CD4-positive, alpha-beta T cell (primary cell): ENCODE results near the gene ZNF423. TPM values are rescaled to one million over a fixed set of nuclear protein-coding genes. Genes with fewer than 3 reads are reported as not detected.
A peak's percentile ranks its signal among the peaks of the same experiment; 100 is the strongest.

Source experiments
- ATAC-seq: fragments of 200-7000 bp; cut with Tn5 transposase; one replicate; pipeline ENCODE4 v1.10.0; 2022; ENCODE audit warnings: mild to moderate bottlenecking; ENCODE audit not compliant: poor library complexity
- CTCF ChIA-PET: fragments of 350-600 bp; sonication (Branson Sonifier 250); formaldehyde crosslinking; loops from one replicate; lab custom pipeline; 2021; ENCODE audit warnings: antibody characterized with exemption, inconsistent platforms; lab: Charles Lee
- POLR2A ChIA-PET: fragments of 350-600 bp; sonication (Branson Sonifier 250); formaldehyde crosslinking; loops from one replicate; lab custom pipeline; 2021; ENCODE audit warnings: antibody characterized with exemption, inconsistent platforms; lab: Charles Lee
- DNase-seq, 14 experiments: peaks; one replicate each; pipeline ENCODE4 v3.0.0-alpha.2; 2013 to 2020; ENCODE audit warnings: mixed read lengths in 2 of 14
- H3K27ac ChIP-seq, 2 donors: one replicate each; pipeline versions ENCODE4 v1.5.1 to v1.7.0; 2013; ENCODE audit warnings: low read length in 2 of 2, low read depth in 1 of 2, mild to moderate bottlenecking in 1 of 2
- H3K27me3 ChIP-seq, 2 experiments: 1 replicate in 1 of 2; 2 replicates in 1 of 2; pipeline versions ENCODE4 v1.6.1 to v1.7.0; 2013; ENCODE audit warnings: low read length in 2 of 2, control low read depth in 1 of 2, mild to moderate bottlenecking in 1 of 2, moderate library complexity in 1 of 2; ENCODE audit not compliant: insufficient read depth in 2 of 2, control insufficient read depth in 1 of 2
- H3K36me3 ChIP-seq: one replicate; pipeline ENCODE4 v1.6.1; 2013; ENCODE audit warnings: low read length, control low read depth; ENCODE audit not compliant: insufficient read depth
- H3K4me1 ChIP-seq: one replicate; pipeline ENCODE4 v1.6.1; 2013; ENCODE audit warnings: low read length, control low read depth; ENCODE audit not compliant: insufficient read depth
- H3K4me3 ChIP-seq: one replicate; pipeline ENCODE4 v1.5.1; 2013; ENCODE audit warnings: mild to moderate bottlenecking, low read length, moderate library complexity
- H3K9me3 ChIP-seq, 2 experiments: 1 replicate in 1 of 2; 2 replicates in 1 of 2; pipeline versions ENCODE4 v1.6.1 to v1.7.0; 2013; ENCODE audit warnings: low read length in 2 of 2, mild to moderate bottlenecking in 2 of 2, control low read depth in 1 of 2, moderate library complexity in 1 of 2; ENCODE audit not compliant: control insufficient read depth in 1 of 2, insufficient read depth in 1 of 2
- H3K27ac Mint-ChIP-seq: one replicate; pipeline ENCODE4 v1.8.0; 2020; ENCODE audit warnings: mixed read lengths
- H3K27me3 Mint-ChIP-seq: one replicate; pipeline ENCODE4 v1.8.0; 2021; ENCODE audit warnings: mixed read lengths
- H3K36me3 Mint-ChIP-seq: one replicate; pipeline ENCODE4 v1.8.0; 2021; ENCODE audit warnings: low read depth, mixed read lengths
- H3K4me1 Mint-ChIP-seq: one replicate; pipeline ENCODE4 v1.8.0; 2021; ENCODE audit warnings: low read depth, mixed read lengths
- H3K4me3 Mint-ChIP-seq: one replicate; pipeline ENCODE4 v1.8.0; 2020; ENCODE audit warnings: mild to moderate bottlenecking, mixed read lengths
- H3K9me3 Mint-ChIP-seq: one replicate; pipeline ENCODE4 v1.8.0; 2020; ENCODE audit warnings: mixed read lengths
- intact Hi-C, 2 experiments: fragments of 100-400 bp; cut with DNase I in 1 of 2; cut with micrococcal nuclease in 1 of 2; formaldehyde crosslinking; loops; one replicate each; pipeline versions ENCODE4 v1.15.1 to v1.9.0; 2023 to 2025; cut with DNase I, micrococcal nuclease
- total RNA-seq, 174 experiments: library from RNA in 2 of 174; stranded (reverse) in 2 of 174; gene quantifications; one replicate each; pipeline ENCODE4 v1.2.3 and lab custom pipeline; 2021 to 2026
- TF ChIP-seq, protein P1 (sequence below): fragments of 200-600 bp; IDR thresholded peaks from one replicate; pipeline ENCODE4 v1.8.0; 2022; ENCODE audit warnings: antibody characterized with exemption, mild to moderate bottlenecking

The ZNF423 gene
- total RNA-seq, 2 experiments from 2014 or later = not detected

DNA sequence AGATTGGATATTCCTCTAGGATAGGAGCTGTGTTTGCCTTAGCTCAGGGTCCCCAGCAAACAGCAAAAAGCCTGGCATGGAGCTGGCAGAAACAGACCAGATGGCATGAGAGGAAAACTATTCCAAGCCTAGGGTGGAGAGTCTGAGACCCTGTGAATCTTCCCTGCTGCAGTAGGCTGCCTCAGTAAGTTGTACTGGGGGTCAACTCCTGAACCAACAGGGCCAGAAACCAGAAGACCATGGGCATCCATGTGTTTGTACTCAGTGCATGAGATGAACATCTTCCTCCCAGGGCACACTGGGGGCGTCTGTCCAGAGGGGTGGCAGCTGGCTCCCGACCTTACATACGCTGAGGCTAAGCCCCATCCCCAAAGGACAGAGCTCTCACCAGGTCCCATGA is 267.9 kb downstream of the ZNF423 start:
- H3K4me1 ChIP-seq = peaks cover 7% of the 10 kb centered on the region
- Mint-ChIP-seq H3K27me3 (no peaks in the 10 kb centered on the region), H3K36me3 (no peaks in the 10 kb centered on the region), H3K4me1 (peaks cover 13% of the 10 kb centered on the region), H3K27ac (no peak overlapping the region), H3K4me3 (no peak overlapping the region), H3K9me3 (no peaks in the 10 kb centered on the region)
- ChIA-PET POLR2A (no interaction called here), CTCF (no interaction called here)
- DNase-seq (peak in 1 of 14 experiments; percentile 16), ATAC-seq (no peak)
- peaks cover 0 to 4% of the 10 kb centered on the region in 2 experiments for H3K9me3 ChIP-seq
- TF ChIP-seq, protein P1, sequence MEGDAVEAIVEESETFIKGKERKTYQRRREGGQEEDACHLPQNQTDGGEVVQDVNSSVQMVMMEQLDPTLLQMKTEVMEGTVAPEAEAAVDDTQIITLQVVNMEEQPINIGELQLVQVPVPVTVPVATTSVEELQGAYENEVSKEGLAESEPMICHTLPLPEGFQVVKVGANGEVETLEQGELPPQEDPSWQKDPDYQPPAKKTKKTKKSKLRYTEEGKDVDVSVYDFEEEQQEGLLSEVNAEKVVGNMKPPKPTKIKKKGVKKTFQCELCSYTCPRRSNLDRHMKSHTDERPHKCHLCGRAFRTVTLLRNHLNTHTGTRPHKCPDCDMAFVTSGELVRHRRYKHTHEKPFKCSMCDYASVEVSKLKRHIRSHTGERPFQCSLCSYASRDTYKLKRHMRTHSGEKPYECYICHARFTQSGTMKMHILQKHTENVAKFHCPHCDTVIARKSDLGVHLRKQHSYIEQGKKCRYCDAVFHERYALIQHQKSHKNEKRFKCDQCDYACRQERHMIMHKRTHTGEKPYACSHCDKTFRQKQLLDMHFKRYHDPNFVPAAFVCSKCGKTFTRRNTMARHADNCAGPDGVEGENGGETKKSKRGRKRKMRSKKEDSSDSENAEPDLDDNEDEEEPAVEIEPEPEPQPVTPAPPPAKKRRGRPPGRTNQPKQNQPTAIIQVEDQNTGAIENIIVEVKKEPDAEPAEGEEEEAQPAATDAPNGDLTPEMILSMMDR = no peak
- no peaks in the 10 kb centered on the region for H3K36me3 ChIP-seq
- intact Hi-C loops = no loop called here
- no peak overlapping the region for H3K27ac ChIP-seq
- H3K4me3 ChIP-seq = no peak overlapping the region
- peaks cover 0 to 6% of the 10 kb centered on the region in 2 experiments for H3K27me3 ChIP-seq

DNA sequence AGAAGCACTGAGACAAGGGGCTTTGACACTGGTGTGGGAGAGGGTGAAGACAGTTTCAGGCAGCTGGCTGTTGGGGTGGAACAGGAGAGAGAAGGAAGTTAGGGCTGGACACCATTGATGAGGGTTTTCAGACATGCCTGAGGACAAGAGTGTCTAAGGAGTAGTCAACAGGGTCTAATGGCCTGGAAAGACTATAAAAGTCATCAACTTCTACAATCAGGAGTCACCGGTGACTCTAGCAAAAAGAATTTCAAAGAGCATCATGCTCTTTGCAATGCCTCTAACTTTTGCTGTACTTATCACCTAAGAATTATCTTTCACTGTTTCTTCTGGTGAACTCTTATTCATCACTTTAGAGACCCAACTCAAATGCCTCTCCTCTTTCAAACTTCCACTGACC is 268.4 kb downstream of the ZNF423 start:
- CTCF ChIA-PET = no interaction called here
- no peak overlapping the region for H3K27ac Mint-ChIP-seq

DNA sequence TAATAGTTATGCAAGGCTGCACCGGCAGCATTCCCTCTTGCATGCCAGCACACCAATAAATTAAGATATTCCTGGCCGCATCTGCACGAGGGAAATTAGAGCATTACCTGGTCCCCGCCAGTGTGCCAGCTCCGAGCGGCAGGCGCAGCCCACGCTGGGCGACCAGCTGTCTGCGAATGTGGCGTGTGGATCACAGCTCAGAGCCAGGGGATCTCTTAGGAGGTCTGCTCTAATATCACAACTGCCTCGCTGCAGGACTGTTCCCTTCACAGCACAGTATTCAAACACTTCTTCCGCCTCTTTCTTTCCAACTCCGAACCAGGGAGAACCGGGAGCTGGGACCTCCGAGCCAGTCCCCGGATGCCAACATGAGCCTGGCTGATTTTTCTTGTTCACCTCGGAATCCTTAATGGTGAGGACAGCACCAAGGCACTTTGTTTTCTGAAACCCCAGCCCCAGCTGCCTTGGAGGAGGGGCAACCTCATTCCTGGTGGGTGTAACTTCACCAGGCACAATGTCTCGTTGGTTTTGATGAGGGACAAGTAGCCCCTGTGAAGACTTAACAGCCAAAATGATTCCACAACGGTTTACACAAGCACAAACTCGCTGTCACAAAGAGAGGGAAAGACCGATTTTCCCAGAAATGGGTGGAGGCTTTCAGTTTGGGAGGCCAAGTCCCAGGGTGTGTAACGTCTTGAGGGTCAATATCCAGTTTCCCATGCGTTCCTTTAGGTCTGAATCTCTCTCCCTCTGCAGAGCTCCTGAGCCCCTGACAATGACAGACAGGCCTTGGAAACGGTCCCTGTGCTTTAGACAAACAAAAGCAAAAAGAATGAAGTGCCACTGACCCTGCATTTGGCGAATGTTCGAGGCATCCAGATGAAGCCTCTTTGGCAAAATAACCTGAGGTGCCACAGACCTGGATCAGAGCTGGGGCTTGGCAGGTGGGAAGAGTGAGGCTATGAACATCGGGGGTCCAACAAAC is 269.2 kb downstream of the ZNF423 start:
- ATAC-seq = no peak
- H3K4me3 ChIP-seq = no peak overlapping the region
- TF ChIP-seq, protein P1 = no peak
- H3K27me3 ChIP-seq = peaks cover 0 to 3% of the 10 kb centered on the region in 2 experiments
- peaks cover 2% of the 10 kb centered on the region for H3K4me1 Mint-ChIP-seq
- H3K9me3 Mint-ChIP-seq = no peaks in the 10 kb centered on the region
- H3K36me3 Mint-ChIP-seq = no peaks in the 10 kb centered on the region
- H3K27ac Mint-ChIP-seq = no peak overlapping the region
- intact Hi-C loops = no loop called here
- H3K4me1 ChIP-seq = no peaks in the 10 kb centered on the region
- POLR2A ChIA-PET = no interaction called here
- no peak overlapping the region for H3K27ac ChIP-seq
- no peak overlapping the region for H3K4me3 Mint-ChIP-seq
- peak in 1 of 14 experiments; percentile 21 for DNase-seq
- CTCF ChIA-PET = no interaction called here
- no peaks in the 10 kb centered on the region for H3K36me3 ChIP-seq
- peaks cover 0 to 4% of the 10 kb centered on the region in 2 experiments for H3K9me3 ChIP-seq
- H3K27me3 Mint-ChIP-seq = no peaks in the 10 kb centered on the region

More for the DNA sequence above, 268.4 kb downstream of the ZNF423 start:
- Mint-ChIP-seq H3K4me3 (no peak overlapping the region), H3K36me3 (no peaks in the 10 kb centered on the region), H3K9me3 (no peaks in the 10 kb centered on the region), H3K27me3 (no peaks in the 10 kb centered on the region), H3K4me1 (peaks cover 8% of the 10 kb centered on the region)
- TF ChIP-seq, protein P1 = no peak
- ATAC-seq (no peak), DNase-seq (no peak)
- peaks cover 0 to 4% of the 10 kb centered on the region in 2 experiments for H3K9me3 ChIP-seq
- no peaks in the 10 kb centered on the region for H3K36me3 ChIP-seq
- intact Hi-C loops = no loop called here
- POLR2A ChIA-PET = no interaction called here
- peaks cover 0 to 3% of the 10 kb centered on the region in 2 experiments for H3K27me3 ChIP-seq
- H3K27ac ChIP-seq = no peak overlapping the region
- peaks cover 2% of the 10 kb centered on the region for H3K4me1 ChIP-seq
- no peak overlapping the region for H3K4me3 ChIP-seq
